IMR-90 (cell line): Measurements from ENCODE around the gene ZNF470. TPM values are rescaled to one million over a fixed set of nuclear protein-coding genes. Genes with fewer than 3 reads are reported as not detected.

Experiments used
- ATAC-seq: fragments of 200-7000 bp; cut with Tn5 transposase; 2 replicates; pipeline ENCODE4 v1.9.1; 2020; ENCODE audit warnings: low read depth, mild to moderate bottlenecking, moderate library complexity
- BruUV-seq: library from RNA; stranded (reverse); fragments of 400-500 nt; replicated peaks from 2 replicates; lab custom pipeline; 2021; lab: Mats Ljungman, UMichigan
- CTCF ChIA-PET: fragments of 300-600 bp; formaldehyde crosslinking; extraction: SDS; loops from one replicate; lab custom pipeline; 2021; ENCODE audit warnings: antibody characterized with exemption; lab: Yijun Ruan, JAX
- POLR2A ChIA-PET: fragments of 300-600 bp; sonication (Branson Sonifier 250); formaldehyde crosslinking; loops from one replicate; lab custom pipeline; 2022; ENCODE audit warnings: antibody characterized with exemption; ENCODE audit not compliant: unreplicated experiment; lab: Charles Lee
- DNase-seq: peaks from one replicate; pipeline ENCODE4 v3.0.0; 2013
- H2AFZ ChIP-seq: replicated peaks from 2 replicates; pipeline ENCODE3; 2013; ENCODE audit warnings: low read length, mild to moderate bottlenecking; ENCODE audit not compliant: poor library complexity
- H2AK5ac ChIP-seq: 2 replicates; pipeline ENCODE4 v1.6.1; 2013; ENCODE audit warnings: low read depth, low read length, inconsistent platforms
- H2AK9ac ChIP-seq: replicated peaks from 2 replicates; pipeline ENCODE3; 2013; ENCODE audit warnings: mild to moderate bottlenecking, low read depth, low read length, moderate library complexity; ENCODE audit not compliant: poor library complexity
- H2BK120ac ChIP-seq: 2 replicates; pipeline ENCODE4 v1.6.1; 2013; ENCODE audit warnings: low read depth, low read length, inconsistent platforms
- H2BK15ac ChIP-seq: 3 replicates; pipeline ENCODE4 v1.6.1; 2013; ENCODE audit warnings: low read depth, low read length, inconsistent platforms
- H2BK20ac ChIP-seq: 2 replicates; pipeline ENCODE4 v1.6.1; 2013; ENCODE audit warnings: low read depth, mild to moderate bottlenecking, inconsistent platforms, low read length, moderate library complexity
- H2BK5ac ChIP-seq: 2 replicates; pipeline ENCODE4 v1.6.1; 2013; ENCODE audit warnings: mild to moderate bottlenecking, low read depth, low read length, inconsistent platforms; ENCODE audit not compliant: poor library complexity, severe bottlenecking
- H3K14ac ChIP-seq: replicated peaks from 2 replicates; pipeline ENCODE4 v1.6.1; 2013; ENCODE audit warnings: low read depth, low read length, inconsistent platforms
- H3K18ac ChIP-seq: 2 replicates; pipeline ENCODE4 v1.6.1; 2013; ENCODE audit warnings: low read depth, low read length, control low read depth
- H3K23ac ChIP-seq: 2 replicates; pipeline ENCODE4 v1.6.1; 2013; ENCODE audit warnings: low read depth, low read length, inconsistent platforms
- H3K27ac ChIP-seq: 2 replicates; pipeline ENCODE4 v1.5.1; 2013; ENCODE audit warnings: mild to moderate bottlenecking, control low read depth, low read length; ENCODE audit not compliant: insufficient read depth
- H3K27me3 ChIP-seq: 2 replicates; pipeline ENCODE4 v1.6.1; 2013; ENCODE audit warnings: low read length; ENCODE audit not compliant: control insufficient read depth, insufficient read depth
- H3K36me3 ChIP-seq: 2 replicates; pipeline ENCODE4 v1.6.1; 2013; ENCODE audit warnings: low read length, mixed read lengths; ENCODE audit not compliant: control insufficient read depth, insufficient read depth
- H3K4ac ChIP-seq: 2 replicates; pipeline ENCODE4 v1.6.1; 2013; ENCODE audit warnings: low read depth, low read length, inconsistent platforms
- H3K4me1 ChIP-seq: 2 replicates; pipeline ENCODE4 v1.6.1; 2013; ENCODE audit warnings: low read length, mixed read lengths; ENCODE audit not compliant: control insufficient read depth, insufficient read depth
- H3K4me2 ChIP-seq: 2 replicates; pipeline ENCODE4 v1.6.1; 2013; ENCODE audit warnings: low read depth, mild to moderate bottlenecking, control low read depth, low read length, moderate library complexity
- H3K4me3 ChIP-seq: 2 replicates; pipeline ENCODE4 v1.5.1; 2013; ENCODE audit warnings: low read depth, mild to moderate bottlenecking, control low read depth, low read length, moderate library complexity; ENCODE audit not compliant: insufficient read depth
- H3K56ac ChIP-seq: 2 replicates; pipeline ENCODE4 v1.6.1; 2013; ENCODE audit warnings: low read length, inconsistent platforms; ENCODE audit not compliant: insufficient read depth; ENCODE audit errors: extremely low read depth
- H3K79me1 ChIP-seq, 2 experiments: 2 replicates each; pipeline ENCODE4 v1.6.1; 2013; ENCODE audit warnings: low read length in 2 of 2, inconsistent platforms in 1 of 2, low read depth in 1 of 2
- H3K9ac ChIP-seq: 2 replicates; pipeline ENCODE4 v1.6.1; 2013; ENCODE audit warnings: low read depth, low read length, control low read depth
- H3K9me1 ChIP-seq: 2 replicates; pipeline ENCODE4 v1.6.1; 2013; ENCODE audit warnings: low read length, inconsistent platforms; ENCODE audit not compliant: insufficient read depth
- H3K9me3 ChIP-seq: 2 replicates; pipeline ENCODE4 v1.6.1; 2013; ENCODE audit warnings: low read length; ENCODE audit not compliant: control insufficient read depth, insufficient read depth
- H4K20me1 ChIP-seq: 2 replicates; pipeline ENCODE4 v1.6.1; 2013; ENCODE audit warnings: low read length, inconsistent platforms; ENCODE audit not compliant: insufficient read depth
- H4K5ac ChIP-seq: 2 replicates; pipeline ENCODE4 v1.6.1; 2013; ENCODE audit warnings: mild to moderate bottlenecking, low read depth, low read length, control low read depth
- H4K8ac ChIP-seq, 2 experiments: 2 replicates each; pipeline ENCODE4 v1.6.1; 2013; ENCODE audit warnings: low read depth in 2 of 2, low read length in 2 of 2, control low read depth in 1 of 2, inconsistent platforms in 1 of 2
- H4K91ac ChIP-seq: 2 replicates; pipeline ENCODE4 v1.6.1; 2013; ENCODE audit warnings: low read depth, low read length, inconsistent platforms; ENCODE audit not compliant: insufficient read depth
- BHLHE40 ChIP-seq: fragments of 150-350 bp; IDR thresholded peaks from 2 replicates; pipeline ENCODE4 v1.6.1; 2016; ENCODE audit warnings: mild to moderate bottlenecking, low read depth, low read length
- CEBPB ChIP-seq: IDR thresholded peaks from 2 replicates; pipeline ENCODE4 v1.6.1; 2012; ENCODE audit warnings: low read depth, low read length, improper control_type of control experiment
- MAZ ChIP-seq: IDR thresholded peaks from 2 replicates; pipeline ENCODE4 v1.6.1; 2012; ENCODE audit warnings: low read depth, mild to moderate bottlenecking, low read length, improper control_type of control experiment, moderate library complexity, borderline replicate concordance
- MXI1 ChIP-seq: IDR thresholded peaks from 2 replicates; pipeline ENCODE4 v1.6.1; 2012; ENCODE audit warnings: low read depth, mild to moderate bottlenecking, low read length, moderate library complexity, borderline replicate concordance
- RFX5 ChIP-seq: IDR thresholded peaks from 2 replicates; pipeline ENCODE4 v1.8.0; 2012; ENCODE audit warnings: low read depth, mild to moderate bottlenecking, low read length, moderate library complexity
- SMC3 ChIP-seq: fragments of 150-350 bp; IDR thresholded peaks from 2 replicates; pipeline ENCODE4 v1.6.1; 2016; ENCODE audit warnings: low read depth, mild to moderate bottlenecking, antibody characterized with exemption, low read length, moderate library complexity
- WGBS, 2 experiments: methylation state at CpG; one replicate each; pipeline versions ENCODE4 v1.1.5 to v1.1.7; 2013; ENCODE audit warnings: missing lambda C conversion rate in 2 of 2; ENCODE audit not compliant: insufficient read length in 1 of 2; ENCODE audit errors: extremely low coverage in 2 of 2; 5-methylcytosine and 5-hydroxymethylcytosine counted together
- dilution Hi-C: fragments of 300-500 bp; cut with HindIII; formaldehyde crosslinking; loops from one replicate; pipeline ENCODE4 v1.14.3; 2018; ENCODE audit warnings: low sequenced_read_pairs; ENCODE audit not compliant: unreplicated experiment
- in situ Hi-C: fragments of 300-500 bp; cut with MboI; formaldehyde crosslinking; loops from 3 replicates; pipeline ENCODE4 v1.14.3; 2019; ENCODE audit warnings: low sequenced_read_pairs, inconsistent platforms, mixed read lengths
- intact Hi-C: fragments of 100-400 bp; cut with micrococcal nuclease; formaldehyde crosslinking; loops from 2 replicates; pipeline ENCODE4 v1.10.0; 2022
- polyA plus RNA-seq, 3 experiments: library from polyadenylated mRNA; depleted of rRNA; stranded (reverse); fragments of >200 nt; gene quantifications; 2 replicates each; pipeline ENCODE4 v1.2.3, GENCODE V29; 2012; ENCODE audit warnings: low replicate concordance in 1 of 3
- total RNA-seq: library from RNA; depleted of rRNA; stranded (reverse); fragments of >200 nt; gene quantifications from 2 replicates; pipeline ENCODE4 v1.2.3, GENCODE V29; 2012
- TF ChIP-seq, protein P1 (sequence below): fragments of 150-350 bp; IDR thresholded peaks from 2 replicates; pipeline ENCODE4 v1.6.1; 2016; ENCODE audit warnings: low read depth, mild to moderate bottlenecking, low read length, moderate library complexity, borderline replicate concordance

The ZNF470 gene
- total and polyA plus RNA-seq, 2 of the 4 experiments (the other 2 are of a cell fraction), result 1.7 to 3.8 TPM

DNA sequence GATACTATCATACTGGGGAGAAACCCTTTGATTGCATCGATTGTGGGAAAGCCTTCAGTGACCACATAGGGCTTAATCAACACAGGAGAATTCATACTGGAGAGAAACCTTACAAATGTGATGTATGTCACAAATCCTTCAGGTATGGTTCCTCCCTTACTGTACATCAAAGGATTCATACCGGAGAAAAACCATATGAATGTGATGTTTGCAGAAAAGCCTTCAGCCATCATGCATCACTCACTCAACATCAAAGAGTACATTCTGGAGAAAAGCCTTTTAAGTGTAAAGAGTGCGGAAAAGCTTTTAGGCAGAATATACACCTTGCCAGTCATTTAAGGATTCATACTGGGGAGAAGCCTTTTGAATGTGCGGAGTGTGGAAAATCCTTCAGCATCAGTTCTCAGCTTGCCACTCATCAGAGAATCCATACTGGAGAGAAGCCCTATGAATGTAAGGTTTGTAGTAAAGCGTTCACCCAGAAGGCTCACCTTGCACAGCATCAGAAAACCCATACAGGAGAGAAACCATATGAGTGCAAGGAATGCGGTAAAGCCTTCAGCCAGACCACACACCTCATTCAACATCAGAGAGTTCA, 12.9 kb upstream of the ZNF470 start:
- Histone ChIP-seq H3K36me3 (peaks cover 33% of the 10 kb centered on the region), H3K9me3 (peaks cover 63% of the 10 kb centered on the region)

More for the DNA sequence above, 12.9 kb upstream of the ZNF470 start:
- H2AK5ac ChIP-seq, result no peak overlapping the region
- H3K4ac ChIP-seq, result no peak overlapping the region
- peaks cover 0 to 5% of the 10 kb centered on the region in 2 experiments; a peak in 2 of 4 replicates for H3K79me1 ChIP-seq
- H2AK9ac ChIP-seq, result no peak overlapping the region
- H3K27me3 ChIP-seq, result no peaks in the 10 kb centered on the region
- no peak overlapping the region for H3K23ac ChIP-seq
- H4K91ac ChIP-seq, result no peak overlapping the region
- H4K8ac ChIP-seq, result no peak overlapping the region
- no peak for ATAC-seq
- H3K14ac ChIP-seq, result no peak overlapping the region
- H3K4me3 ChIP-seq, result no peak overlapping the region
- intact Hi-C loops, result no loop called here
- no peak overlapping the region for H3K4me2 ChIP-seq
- WGBS, 2 experiments, result no CpG with 5 or more reads among the region's 6 CpGs
- H2BK120ac ChIP-seq, result no peak overlapping the region
- H2BK5ac ChIP-seq, result no peak overlapping the region
- DNase-seq, result no peak
- H3K56ac ChIP-seq, result no peak overlapping the region
- BruUV-seq, result no TSS peak
- no peak overlapping the region for H2BK20ac ChIP-seq
- no peak overlapping the region for H4K5ac ChIP-seq
- no peak overlapping the region for H3K27ac ChIP-seq
- H2BK15ac ChIP-seq, result no peak overlapping the region
- no peak for TF ChIP-seq CEBPB
- TF ChIP-seq MXI1, result no peak
- no peak for TF ChIP-seq SMC3
- no peak for TF ChIP-seq RFX5
- TF ChIP-seq BHLHE40, result no peak
- TF ChIP-seq, protein P1, sequence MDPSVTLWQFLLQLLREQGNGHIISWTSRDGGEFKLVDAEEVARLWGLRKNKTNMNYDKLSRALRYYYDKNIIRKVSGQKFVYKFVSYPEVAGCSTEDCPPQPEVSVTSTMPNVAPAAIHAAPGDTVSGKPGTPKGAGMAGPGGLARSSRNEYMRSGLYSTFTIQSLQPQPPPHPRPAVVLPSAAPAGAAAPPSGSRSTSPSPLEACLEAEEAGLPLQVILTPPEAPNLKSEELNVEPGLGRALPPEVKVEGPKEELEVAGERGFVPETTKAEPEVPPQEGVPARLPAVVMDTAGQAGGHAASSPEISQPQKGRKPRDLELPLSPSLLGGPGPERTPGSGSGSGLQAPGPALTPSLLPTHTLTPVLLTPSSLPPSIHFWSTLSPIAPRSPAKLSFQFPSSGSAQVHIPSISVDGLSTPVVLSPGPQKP, result no peak
- TF ChIP-seq MAZ, result no peak
- dilution Hi-C loops, result no loop called here
- H3K9me1 ChIP-seq, result no peaks in the 10 kb centered on the region
- no peak overlapping the region for H3K9ac ChIP-seq
- H3K18ac ChIP-seq, result no peak overlapping the region
- CTCF ChIA-PET, result no interaction called here
- H4K20me1 ChIP-seq, result no peaks in the 10 kb centered on the region
- no peaks in the 10 kb centered on the region for H3K4me1 ChIP-seq
- in situ Hi-C loops, result no loop called here
- POLR2A ChIA-PET, result no interaction called here
- no peak overlapping the region for H2AFZ ChIP-seq
